Amniotic stem cell (primary cell): Measurements from ENCODE around the gene ARHGAP8.

Source experiments
- DNase-seq: peaks from one replicate; lab custom pipeline; 2025; lab: John Stamatoyannopoulos, UW

The ARHGAP8 gene

DNA sequence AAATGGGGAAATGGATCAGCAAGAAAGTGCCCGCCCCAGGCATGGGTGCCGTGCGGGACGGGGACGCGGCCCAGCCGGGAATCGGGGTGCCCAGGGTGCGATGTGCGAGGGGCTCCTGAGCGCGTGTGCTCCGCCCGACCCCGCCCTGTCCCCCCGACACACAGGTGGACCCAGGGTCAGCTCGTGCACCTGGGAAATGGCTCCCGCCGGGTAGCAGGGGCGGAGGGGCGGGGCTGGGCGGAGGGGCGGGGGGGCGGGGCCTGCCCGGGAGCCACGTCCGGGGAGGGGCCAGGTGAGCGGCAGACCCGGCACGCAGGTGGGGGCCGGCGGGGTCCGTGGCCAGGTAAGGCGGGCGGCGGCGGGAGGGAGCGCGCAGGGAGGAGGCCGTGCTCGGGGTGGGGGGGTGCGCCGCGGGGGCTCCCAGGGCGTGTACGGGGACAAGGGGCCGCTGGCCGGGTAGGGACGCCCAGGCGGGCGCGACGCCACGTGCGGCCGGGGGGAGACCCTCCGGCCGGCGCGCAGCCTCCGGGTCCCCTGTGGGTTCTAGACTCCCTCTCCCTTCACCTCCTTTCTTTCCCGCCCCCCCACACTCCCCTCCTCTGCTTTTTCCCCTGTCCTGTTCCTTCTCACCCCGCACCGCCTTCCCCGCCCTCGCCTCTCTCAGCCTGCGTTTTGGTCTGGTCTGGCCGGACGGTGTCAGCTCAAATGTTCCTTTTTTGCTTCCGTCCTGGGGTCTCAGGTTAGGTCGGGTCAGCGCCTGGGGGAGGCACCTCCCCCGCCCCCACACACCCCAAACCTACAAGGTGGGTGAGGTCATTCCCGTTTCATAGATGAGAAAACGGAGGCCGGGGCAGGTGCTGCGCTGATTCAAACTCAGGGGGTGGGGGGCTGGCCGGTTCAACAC is at the start of gene ARHGAP8:
Gene ARHGAP8 (plus strand): TSS at position 291 of the 904 bp plus-strand sequence. CDS start 33,953 bp downstream, outside the sequence.
- no peak for DNase-seq

DNA sequence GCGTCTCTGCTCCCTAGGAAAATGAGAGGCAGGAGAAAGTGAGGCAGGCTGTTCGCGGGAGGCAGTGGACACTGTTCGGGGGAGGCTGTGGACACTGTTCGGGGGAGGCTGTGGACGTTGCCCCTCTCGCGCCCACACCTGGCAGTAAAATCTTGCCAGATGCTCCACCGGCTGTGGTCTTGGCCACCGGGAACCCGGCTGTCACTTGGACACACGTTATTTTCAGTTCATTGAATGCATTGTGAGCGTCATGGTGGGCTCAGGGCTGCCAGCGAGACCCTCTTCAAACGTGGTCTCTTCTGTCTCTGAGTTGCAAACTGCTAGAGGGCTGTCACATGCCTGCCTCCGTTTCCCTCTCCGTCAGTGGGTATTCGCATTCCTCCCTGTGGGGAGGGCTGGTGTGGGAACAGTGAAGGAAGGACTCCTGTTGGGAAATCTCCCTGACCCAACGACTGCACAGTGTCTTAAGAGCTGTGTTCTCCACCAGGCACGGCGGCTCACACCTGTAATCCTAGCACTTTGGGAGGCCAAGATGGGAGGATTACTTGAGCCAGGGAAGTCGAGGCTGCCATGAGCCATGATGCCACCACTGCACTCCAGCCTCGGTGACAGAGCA is 49.0 kb upstream of the ARHGAP8 start:
- DNase-seq: no peak

DNA sequence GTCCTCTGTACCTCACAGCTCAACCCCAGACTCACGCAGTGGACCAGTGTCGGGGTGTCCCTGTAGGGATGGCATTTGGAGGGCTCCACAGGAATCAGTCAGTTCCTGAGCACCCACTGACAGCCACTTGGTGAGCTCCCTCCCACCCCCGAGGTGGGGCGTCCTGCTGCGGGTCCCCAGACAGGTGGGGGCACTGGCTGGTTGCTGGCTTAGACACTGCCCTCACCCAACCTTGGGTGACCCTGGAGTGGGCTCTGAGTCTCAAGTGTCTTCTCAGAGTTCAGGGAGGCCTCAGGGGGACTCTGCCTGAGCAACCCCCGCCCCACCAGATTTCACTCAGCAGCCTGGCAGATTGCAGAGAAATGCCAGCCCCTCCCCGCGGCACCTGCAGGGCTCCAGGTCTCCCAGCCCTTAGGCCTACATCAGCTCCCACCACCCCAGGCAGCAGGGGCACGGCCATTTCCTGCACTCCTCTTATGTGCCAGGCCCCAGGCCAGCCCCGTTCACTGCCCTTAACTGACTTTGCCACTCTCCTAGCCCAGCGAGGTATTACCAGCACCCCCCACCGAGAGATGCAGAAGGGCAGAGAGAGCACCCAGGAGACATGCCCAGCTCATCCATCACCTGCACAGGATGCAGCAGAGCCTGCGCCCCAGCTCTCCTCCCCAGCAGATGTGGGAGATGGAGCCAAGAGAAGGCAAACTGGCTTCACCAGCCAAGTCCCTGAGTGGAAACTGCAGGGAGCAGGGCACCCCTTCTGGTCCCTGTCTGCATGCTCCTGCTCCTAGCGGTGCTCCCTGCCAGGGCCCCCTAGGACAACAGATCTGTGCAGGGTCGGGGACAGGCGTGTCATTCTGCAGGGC is 48.0 kb upstream of the ARHGAP8 start:
- DNase-seq: no peak

DNA sequence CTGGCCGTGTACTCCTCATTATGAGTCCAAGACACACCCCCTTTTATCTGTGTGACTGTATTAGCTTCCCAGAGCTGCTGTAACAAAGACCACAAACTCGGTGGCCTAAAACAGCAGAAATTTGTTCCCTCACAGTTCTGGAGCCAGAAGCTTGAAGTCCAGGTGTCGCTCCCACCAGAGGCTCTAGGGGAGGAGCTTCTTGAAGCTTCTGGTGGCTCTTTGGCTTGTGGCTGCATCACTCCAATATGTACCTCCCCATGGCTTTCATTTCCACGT is 47.4 kb upstream of the ARHGAP8 start:
- no peak for DNase-seq

DNA sequence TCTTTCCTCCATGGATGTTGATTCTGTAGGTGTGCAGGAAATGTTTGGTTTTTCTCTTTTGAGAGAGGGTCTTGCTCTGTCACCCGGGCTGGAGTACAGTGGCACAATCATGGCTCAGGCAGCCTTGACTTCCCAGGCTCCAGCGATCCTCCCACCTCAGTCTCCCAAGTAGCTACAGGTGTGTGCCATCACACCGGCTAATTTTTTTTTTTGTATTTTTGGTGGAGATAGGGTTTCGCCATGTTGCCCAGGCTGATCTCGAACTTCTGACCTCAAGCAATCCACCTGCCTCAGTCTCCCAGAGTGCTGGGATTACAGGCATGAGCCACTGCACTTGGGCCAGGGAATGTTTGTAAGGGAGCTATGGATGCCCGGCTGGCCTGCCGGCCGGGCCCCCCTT is 45.9 kb upstream of the ARHGAP8 start:
- no peak for DNase-seq

DNA sequence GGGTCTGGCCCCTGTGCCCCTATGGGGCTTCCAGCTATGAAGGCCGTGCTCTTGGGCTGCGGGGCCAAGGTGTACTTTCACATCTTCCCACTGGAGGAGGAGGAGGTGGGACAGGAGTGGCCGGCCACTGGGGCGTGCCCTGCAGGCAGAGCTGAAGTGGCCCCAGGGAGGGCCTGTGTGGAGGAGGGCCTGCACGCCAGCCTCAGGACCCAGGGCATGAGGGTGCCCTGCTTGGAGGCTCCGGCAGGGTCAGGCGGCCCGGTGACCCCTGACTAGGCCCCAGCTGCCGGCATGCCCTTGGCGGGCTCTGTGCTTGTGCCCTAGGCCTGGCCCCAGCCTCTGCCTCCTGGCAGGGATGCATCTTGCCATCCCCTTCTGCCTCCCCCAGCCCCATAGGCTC is 45.2 kb upstream of the ARHGAP8 start:
- DNase-seq: no peak

DNA sequence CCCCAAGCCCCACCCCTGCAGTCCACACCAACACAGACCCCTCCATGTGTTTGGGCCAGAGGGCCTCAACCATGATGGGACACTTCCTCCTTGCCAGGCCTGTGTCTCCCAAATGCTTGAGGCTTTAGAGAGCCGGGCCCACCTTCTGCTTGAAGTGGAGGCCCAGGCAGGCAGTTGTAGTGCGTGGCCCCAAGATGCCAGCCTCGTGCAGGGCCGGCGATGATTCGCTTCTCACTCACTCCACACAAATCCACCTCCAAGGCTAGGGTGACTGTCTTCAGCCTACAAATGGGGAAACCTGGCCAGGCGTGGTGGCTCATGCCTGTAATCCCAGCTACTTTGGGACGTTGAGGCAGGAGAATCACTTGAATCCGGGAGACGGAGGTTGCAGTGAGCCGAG is 44.6 kb upstream of the ARHGAP8 start:
- no peak for DNase-seq

DNA sequence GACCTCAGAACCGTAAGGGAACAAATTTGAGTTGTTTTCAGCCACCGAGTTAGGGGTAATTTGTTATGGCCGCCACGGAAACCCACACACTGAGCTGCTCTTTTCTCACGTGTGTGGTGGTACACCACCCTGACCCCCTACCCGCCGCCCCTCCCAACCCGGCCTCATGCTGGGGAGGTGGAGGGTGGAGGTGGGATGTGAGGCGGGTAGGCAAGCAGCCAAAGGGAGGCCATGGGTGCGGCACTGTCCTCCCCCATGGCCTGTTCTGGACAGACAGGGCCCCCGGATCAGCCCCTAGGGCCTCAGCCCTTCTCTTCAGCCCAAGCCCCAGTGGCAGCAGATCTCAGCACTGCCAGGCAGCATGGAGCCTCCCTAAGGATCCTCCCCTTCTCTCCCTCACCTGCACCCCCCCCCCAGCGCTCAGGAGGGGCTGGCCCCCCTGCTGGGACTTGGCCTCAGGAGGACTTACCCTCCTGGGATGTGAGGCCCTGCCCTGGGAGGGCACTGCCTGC is 42.4 kb upstream of the ARHGAP8 start:
- no peak for DNase-seq

DNA sequence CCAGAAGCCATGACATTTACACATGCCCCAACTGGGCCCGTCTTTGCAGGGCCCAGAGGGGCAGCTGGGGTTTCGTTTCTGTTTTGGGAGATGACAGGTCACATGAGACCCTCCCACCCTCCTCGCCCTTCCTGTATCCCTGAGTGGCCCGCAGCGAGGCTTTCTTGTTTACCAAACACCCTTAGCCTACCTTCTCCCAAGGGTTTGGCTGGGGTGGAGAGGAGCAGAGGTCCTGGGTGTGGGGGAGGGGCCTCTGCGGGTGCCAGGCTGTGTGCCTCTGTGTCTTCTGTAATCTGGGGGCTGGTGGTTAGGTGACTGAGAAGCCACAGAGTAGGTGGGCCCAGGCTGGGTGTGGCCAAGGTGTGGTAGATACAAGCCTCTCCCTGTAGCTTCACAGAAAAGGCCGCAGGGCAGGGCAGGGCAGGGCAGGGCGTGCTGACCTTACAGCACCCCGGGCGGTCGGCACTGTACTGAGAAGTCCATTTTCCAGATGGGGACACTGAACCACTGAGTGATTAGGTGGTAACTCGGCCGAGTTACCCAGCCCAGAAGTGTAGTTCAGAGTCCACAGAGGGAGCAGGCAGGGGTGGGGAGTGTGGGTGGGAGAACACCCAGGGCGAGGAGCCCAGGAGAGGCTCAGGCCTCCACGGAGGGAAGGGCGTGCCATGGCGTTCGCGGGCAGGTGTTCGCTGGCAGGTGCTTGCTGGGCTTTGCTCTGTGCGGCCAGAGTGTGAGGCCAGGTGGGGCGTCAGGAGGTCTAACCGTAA is 41.7 kb upstream of the ARHGAP8 start:
- no peak for DNase-seq

DNA sequence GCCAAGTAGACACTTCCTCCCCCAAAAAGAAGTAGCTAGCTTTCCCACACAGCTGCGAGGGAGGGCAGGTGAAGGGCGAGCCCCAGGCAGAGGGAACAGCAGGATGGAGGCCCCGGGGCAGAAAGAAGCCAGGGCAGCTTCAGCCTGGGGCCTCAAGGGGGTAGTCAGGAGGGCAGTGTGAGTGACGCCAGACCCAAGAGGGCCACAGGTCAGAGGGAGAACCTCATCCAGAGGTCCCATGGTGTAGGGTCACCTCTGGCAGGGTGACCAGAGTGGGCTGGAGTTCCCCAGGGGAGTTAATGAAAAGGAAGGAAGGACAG is 41.2 kb upstream of the ARHGAP8 start:
- no peak for DNase-seq

DNA sequence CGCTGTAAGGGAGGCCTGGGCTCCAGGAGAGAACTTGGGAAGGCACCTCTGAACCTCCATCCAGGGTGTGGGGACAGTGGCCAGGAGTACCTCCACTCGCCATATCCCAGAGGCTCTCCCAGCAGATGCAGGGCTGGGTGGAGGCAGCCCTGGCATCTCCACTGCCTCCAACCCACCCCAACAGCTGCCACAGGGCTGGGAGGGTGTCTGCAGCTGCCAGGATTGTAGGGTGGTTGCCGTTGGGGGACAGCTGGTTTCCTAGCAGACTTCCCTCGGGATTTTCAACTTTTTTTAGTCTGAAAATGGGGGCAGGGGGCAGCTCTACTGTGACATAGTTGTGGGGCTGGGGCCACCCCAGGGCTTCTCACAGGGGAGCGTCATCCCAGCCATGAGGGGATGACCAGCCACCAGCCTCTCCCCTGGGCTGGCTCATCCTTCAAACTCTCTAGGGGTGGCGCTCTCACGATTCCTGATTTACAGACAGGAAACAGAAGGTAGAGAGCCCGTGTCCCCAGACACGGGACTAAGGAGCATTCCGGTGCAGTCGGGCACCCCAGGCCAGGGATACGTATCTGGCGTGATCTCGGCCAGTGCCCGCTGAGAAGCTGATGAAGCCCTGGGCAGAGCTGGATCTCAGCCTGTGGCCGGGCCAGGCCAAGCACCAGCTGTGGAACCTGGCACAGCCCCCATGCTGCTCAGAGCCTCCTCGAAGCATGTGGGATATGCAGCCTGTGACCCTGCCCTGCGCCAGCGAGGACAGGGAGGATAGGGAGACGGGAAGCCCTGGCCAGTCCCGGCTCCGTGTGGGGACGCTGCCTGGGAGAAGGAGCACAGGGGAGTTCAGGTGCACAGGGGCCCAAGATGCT is 40.5 kb upstream of the ARHGAP8 start:
- DNase-seq: no peak

DNA sequence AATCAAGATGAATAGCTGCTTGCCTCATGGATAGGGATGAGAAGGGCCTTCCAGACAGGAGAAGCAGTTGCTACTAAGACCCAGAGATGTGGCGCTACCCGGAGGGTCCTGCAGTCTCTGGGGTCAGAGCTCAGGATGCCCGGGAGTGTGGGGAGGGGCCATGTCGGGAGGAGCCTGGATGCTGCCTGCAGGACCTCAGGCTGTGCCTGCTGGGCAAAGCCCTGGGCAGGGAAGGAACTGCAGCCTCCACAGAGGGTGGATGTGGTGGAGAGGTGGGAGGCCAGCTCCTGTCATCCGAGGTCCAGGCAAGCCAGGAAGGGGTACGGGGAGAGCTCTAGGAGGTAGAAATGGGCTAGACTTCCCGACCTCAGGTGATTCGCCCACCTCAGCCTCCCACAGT is 39.4 kb upstream of the ARHGAP8 start:
- no peak for DNase-seq

DNA sequence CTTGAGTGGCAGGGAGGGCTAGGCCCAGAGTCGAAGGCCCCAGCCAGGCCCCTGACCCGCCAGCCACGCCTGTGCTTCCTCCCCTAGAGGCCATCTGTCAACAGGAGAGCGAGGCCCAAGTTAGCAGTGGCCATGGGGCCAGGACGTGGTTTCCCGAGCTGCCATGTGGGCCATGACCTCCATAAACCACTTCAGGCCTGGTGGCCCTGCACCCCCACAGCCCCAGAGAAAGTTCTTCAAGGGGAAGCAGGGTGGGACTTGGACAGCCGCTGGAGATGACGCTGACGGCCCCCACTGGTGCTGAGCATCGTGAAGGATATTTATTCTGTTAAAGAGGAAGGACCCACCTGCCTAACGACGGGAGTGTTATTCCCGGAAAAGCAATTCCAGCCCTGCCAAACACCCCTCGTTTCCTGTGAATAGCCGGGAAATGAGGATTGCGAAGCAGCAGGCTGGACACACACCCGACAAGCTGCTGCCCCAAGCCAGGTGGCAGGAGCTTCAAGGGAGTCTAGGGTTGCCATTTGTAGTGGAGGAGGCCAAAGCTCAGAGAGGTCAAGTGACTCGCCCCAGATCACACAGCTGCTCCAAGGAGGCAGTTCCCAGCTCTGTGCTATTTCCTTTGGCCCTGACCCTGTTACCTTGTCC is 37.5 kb upstream of the ARHGAP8 start:
- DNase-seq: no peak

DNA sequence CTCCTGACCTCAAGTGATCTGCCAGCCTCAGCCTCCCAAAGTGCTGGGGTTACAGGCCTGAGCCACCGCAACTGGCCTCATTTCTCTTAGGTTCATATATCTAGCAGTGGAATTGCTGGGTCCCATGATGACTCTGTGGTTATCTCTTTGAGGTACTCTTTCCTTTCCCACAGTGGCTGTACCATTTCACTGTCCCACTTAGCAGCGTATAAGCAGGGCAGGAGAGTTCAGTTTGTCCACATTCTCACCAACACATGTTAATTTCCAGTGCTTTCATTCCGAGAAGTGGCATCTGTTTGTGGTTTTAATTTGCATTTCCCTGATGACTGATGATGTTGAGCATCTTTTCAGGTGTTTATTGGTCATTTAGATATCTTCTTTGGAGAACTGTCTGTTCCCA is 34.0 kb upstream of the ARHGAP8 start:
- no peak for DNase-seq

DNA sequence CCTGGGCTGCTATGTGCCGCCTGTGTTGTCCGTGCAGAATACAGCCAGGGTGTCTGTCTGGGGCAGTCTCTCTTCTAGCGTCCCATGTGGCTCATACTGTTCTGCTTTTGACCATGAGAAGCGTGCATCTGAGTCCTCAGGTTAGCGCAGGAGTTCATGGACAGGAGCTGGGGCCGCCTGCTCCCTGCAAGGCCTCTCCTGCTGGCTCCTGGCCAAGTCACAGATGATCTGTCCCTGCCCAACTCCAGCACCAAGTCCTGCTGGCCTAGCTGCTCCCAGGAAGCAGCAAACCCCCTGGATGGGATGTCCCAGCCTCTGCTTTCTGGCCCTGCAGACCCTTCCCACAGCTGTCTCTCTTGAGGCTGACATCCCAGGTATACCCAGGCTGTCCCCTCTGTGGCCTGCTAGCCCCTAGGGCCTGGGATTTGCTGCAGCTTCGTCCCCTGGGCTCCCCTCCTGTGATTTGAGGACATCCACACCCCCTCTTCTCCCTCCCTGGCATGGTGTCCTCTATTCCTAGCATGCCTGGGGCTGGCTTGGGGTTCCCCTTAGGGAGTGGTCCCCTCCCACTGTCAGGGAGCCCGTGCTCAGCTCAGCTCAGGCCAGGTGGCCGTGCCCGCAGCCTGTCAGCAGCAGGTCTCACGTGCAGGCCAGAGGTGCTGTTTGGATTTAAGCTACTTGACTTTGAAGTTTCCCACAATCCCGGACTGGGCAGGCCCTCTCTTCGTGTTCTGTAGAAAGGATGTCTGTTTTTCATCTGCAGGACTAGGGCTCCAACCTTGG is 32.6 kb upstream of the ARHGAP8 start:
- no peak for DNase-seq

DNA sequence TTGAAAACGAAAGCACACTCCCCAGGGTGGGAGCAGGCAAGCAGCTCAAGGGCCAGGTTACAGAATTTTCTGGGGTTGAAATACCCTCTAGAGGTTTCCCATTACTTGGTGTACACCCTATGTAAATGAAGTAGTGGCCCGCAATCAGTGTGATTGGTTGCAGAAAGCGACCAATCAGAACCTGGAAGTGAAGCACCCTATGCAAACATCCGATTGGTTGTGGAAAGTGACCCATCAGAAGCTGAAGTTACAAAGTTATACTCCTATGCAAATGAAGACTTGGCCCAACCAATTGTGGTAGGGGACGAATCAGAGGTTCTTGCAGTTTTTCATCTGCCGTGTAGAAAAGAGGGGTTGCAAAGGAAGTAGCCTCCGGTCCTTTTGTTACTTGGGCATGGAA is 31.2 kb upstream of the ARHGAP8 start:
- no peak for DNase-seq

DNA sequence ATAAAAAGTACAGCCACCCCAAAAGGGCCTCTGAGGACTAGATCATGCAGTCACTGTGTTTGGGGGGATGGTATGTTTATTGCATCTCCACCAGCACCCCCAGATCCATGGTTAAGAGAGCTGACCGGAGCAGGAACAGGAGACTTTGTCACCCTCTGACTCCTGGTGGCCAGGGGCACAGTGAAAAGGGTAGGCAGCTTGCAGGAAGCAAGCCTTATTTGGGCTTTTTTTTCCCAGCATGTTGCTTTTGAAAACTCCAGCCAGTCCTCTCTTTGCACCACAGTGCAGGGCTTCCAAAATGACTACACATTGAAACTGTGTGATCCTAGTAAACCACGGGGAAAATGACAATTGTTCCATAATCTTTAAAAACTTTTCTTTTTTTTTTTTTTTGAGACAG is 29.8 kb upstream of the ARHGAP8 start:
- no peak for DNase-seq

DNA sequence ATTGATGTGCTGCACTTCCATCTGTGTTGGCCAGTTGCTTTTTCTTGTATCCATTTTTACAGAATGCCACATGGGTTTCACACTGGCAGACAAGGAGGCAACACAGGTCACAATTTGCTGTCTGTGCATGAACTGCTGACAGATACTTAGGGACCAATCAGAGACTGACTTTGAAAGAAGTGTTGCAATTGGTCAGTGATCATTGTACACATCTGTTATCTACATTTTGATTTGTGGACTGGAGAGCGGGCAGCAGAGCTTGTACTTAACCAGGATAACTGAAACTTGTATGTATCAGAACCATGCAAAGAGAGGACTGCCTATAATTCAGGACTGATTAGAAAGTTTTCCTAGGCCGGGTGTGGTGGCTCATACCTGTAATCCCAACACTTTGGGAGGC is 28.6 kb upstream of the ARHGAP8 start:
- no peak for DNase-seq

DNA sequence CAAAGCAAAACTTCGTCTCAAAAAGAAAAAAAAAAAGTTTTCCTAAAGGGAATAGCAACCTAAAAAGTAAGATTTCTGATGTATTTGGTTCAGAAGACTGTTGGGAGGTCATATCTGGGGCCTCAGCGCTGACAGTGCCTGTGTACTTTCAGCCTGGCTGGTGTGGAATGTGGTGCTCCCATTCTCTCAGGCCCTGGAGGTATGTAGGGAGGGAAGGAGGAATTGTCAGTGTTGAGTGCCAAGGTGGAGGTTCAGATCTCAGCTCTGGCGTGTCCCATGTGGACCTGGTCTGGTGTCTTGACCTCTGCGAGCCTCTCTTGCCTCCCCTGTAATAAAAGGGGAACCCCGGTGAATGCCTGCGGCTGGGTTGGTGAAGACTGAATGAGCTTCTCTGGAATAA is 28.0 kb upstream of the ARHGAP8 start:
- DNase-seq: no peak

DNA sequence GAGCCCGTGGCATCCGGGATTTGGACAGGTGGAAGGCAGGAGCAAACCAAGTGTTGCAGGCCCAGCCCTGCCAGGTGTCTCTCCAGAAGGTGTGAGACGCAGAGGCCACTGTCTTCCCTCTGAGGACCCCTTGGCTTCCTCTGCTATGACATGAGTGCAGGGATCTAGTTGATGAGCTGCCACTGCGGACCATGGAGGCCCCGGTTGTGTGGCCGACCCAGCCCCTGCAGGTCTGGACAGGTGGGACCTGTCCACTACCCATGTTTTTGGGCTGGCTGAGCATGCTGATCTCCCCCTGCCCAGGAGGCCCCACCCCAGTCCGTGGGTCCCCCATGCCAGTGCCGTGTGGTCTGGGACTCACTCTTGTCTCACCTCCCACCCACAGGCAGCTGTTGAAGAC is 27.5 kb upstream of the ARHGAP8 start:
- no peak for DNase-seq
